Middle frontal gyrus (tissue), 1 donor: ENCODE data around the gene CREB3.

ENCODE experiments used
- DNase-seq: peaks from one replicate; pipeline ENCODE4 v3.0.0-alpha.2; 2015; ENCODE audit warnings: low spot score; ENCODE audit errors: extremely low spot score

Gene CREB3

GRCh38 chr9:35774907-35775635, 42.6 kb downstream of the CREB3 start:
- no peak for DNase-seq

GRCh38 chr9:35776018-35776417, 43.6 kb downstream of the CREB3 start:
- no peak for DNase-seq

- no peak for DNase-seq
Observed at GRCh38 chr9:35778496-35778895, 46.0 kb downstream of the CREB3 start.

GRCh38 chr9:35781066-35781465, 48.6 kb downstream of the CREB3 start:
- peak; percentile 33 for DNase-seq

- DNase-seq: no peak
Observed at GRCh38 chr9:35783418-35783817, 51.0 kb downstream of the CREB3 start.
